Measurements from ENCODE around the gene DDX11. TPM values are rescaled to one million over a fixed set of nuclear protein-coding genes. Genes with fewer than 3 reads are reported as not detected.
"Not testable (repeated sequence)": the region's sequence is repeated elsewhere in the genome, so short reads cannot be mapped to it uniquely, and the experiment has no call there.

Gene DDX11
- total RNA-seq, 4 donors from 2014 or later, result 0.77 to 67.7 (median 15.5) TPM

DNA sequence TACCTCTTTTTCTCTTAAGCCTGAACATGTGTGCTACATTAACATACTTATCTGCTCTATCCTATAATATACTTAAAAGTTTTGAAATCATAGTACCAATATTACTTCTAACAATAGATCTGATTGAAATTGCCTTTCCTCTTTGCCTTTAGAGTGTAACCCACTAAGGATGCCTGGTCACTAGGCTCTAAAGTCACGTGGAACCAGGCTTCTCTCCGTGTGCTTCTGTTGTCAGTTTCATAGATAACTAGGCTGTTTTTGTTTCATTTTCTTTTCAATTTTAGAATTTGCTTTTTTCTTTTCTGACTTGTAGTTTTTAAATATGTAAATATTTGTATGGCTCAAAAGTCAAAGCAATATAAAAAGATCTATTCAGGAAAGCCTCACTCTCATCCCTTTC, 25.8 kb downstream of the DDX11 start:
- H3K36me3 ChIP-seq; H3K4me3 ChIP-seq; H3K27me3 ChIP-seq; H3K9me3 ChIP-seq; H3K27ac ChIP-seq; H3K4me1 ChIP-seq; intact Hi-C loops (cut with DNase I; ENCODE audit: low total_unique reads); DNase-seq: not testable (repeated sequence)

DNA sequence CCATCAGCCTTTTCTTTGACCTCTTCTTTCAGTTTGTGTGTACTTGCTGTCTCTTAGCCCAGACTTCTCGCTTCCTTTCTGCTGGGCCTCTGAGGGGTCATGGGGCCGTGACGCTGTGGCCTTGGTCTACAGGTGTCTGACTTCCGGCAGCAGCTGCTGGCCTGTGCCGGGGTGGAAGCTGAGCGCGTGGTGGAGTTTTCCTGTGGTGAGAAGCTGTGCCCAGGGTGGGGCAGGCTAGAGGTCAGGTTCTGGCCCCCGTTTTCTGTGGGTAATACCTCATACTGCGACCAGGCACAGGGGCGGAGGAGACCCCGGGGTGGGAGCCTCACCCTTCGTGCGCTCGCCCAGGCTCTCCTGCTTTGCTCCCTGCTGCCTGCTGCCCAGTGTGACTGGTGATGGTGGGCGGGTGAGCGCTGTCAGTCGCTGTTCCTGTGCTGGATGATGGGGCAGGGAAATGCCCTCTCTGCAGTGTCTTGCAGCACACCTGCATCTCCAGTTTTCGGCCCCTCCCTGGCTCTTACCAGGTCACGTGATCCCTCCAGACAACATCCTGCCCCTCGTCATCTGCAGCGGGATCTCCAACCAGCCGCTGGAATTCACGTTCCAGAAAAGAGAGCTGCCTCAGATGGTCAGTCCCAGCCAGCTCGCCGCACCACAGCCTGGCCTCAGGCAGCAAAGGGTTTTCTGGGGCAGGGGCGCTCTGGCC, 27.0 kb downstream of the DDX11 start:
- H3K4me1 ChIP-seq; H3K4me3 ChIP-seq; H3K36me3 ChIP-seq; H3K27ac ChIP-seq; H3K9me3 ChIP-seq; intact Hi-C loops (cut with DNase I; ENCODE audit: low total_unique reads); DNase-seq; H3K27me3 ChIP-seq: not testable (repeated sequence)

DNA sequence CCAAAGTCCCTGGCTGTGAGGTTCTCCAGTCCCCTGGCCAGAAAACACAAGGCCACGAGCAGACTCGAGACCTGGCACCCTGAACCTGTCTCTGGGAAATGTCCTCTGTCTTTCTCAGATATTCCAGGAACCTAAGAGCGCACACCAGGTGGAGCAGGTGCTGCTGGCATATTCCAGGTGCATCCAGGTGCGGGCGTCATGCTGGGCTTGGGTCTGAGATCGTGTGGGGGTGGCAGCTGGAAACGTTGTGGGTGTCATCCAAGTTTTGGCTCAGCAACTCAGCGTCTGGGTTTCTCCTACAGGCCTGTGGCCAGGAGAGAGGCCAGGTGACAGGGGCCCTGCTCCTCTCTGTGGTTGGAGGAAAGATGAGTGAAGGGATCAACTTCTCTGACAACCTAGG, 28.5 kb downstream of the DDX11 start:
- H3K27ac ChIP-seq; intact Hi-C loops (cut with DNase I; ENCODE audit: low total_unique reads); DNase-seq; H3K36me3 ChIP-seq; H3K4me3 ChIP-seq; H3K4me1 ChIP-seq; H3K27me3 ChIP-seq; H3K9me3 ChIP-seq: not testable (repeated sequence)

DNA sequence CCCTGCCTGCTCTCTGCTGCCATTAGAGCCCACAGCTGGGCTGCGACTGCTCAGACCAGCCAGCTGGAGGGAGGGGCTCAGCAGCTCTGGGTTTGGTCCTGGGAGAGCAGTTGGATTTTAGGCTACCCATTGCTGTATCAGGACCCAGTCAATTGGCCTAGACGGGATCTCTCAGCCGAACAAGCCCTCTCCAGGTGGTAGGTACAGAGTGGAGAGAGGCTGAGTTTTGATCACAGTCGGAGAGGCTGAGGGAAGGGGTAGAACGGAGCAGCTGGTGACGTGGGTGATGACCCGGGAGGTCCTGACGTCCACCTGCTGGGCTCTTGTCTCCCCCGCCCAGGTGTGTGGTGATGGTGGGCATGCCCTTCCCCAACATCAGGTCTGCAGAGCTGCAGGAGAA, 28.9 kb downstream of the DDX11 start:
- H3K27me3 ChIP-seq; H3K4me3 ChIP-seq; H3K9me3 ChIP-seq; DNase-seq; H3K27ac ChIP-seq; H3K36me3 ChIP-seq; intact Hi-C loops (cut with DNase I; ENCODE audit: low total_unique reads); H3K4me1 ChIP-seq: not testable (repeated sequence)

DNA sequence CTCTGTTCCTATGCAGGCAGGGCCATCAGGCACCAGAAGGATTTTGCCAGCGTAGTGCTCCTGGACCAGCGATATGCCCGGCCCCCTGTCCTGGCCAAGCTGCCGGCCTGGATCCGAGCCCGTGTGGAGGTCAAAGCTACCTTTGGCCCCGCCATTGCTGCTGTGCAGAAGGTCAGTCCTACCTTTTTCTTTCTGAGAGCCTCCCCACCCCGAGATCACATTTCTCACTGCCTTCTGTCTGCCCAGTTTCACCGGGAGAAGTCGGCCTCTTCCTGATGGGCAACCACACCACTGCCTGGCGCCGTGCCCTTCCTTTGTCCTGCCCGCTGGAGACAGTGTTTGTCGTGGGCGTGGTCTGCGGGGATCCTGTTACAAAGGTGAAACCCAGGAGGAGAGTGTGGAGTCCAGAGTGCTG, 29.9 kb downstream of the DDX11 start:
- intact Hi-C loops (cut with DNase I; ENCODE audit: low total_unique reads); H3K4me3 ChIP-seq; DNase-seq; H3K36me3 ChIP-seq; H3K27ac ChIP-seq; H3K4me1 ChIP-seq; H3K9me3 ChIP-seq; H3K27me3 ChIP-seq: not testable (repeated sequence)

DNA sequence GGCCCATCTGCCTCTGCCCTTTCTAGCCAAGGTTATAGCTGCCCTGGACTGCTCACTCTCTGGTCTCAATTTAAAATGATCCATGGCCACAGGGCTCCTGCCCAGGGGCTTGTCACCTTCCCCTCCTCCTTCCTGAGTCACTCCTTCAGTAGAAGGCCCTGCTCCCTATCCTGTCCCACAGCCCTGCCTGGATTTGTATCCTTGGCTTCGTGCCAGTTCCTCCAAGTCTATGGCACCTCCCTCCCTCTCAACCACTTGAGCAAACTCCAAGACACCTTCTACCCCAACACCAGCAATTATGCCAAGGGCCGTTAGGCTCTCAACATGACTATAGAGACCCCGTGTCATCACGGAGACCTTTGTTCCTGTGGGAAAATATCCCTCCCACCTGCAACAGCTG, 30.6 kb downstream of the DDX11 start:
- H3K27ac ChIP-seq; DNase-seq; intact Hi-C loops (cut with DNase I; ENCODE audit: low total_unique reads); H3K4me3 ChIP-seq; H3K9me3 ChIP-seq; H3K36me3 ChIP-seq; H3K27me3 ChIP-seq; H3K4me1 ChIP-seq: not testable (repeated sequence)

DNA sequence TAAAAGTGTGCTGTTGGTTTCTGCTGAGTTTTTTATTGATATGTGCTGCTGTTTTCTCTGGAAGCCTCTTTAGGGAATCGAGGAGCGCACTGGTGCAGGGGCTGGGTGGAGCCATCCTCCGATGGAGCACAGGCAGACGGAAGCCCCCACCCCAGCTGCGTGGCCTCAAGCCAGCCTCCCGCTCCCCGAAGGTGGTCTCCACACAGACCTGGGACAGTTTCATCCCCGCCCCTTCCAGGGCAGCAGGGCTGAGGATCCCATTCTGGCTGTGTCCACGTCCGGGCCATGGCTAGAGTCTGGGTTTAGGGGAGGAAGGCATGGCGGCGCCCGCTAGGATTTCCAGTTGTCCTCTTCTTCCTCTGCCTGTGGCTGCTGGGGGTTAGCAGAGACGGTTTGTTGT, 31.1 kb downstream of the DDX11 start:
- H3K9me3 ChIP-seq, H3K36me3 ChIP-seq, DNase-seq: not testable (repeated sequence)

DNA sequence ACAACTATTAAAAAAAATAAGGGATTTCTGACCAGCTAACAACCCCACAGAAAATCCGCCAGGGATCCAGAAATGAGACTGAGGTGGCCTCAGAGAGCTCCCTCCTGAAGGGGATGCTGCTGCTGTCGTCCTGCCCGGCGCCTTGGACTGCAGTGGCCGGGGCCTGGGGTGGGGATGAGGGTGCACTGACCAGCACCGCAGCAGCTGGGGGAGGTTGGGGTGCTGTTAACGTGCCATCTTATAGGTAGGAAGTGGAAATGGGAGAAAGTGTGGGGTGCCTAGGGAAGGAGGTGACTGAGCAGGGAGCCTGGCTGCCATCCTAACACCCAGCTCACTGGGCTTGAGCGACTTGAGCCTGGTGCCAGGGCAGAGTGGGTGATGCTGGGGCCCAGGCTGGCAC, 32.0 kb downstream of the DDX11 start:
- Histone ChIP-seq H3K36me3 (no peaks in the 10 kb centered on the region), H3K27ac (no peak overlapping the region), H3K4me3 (no peak overlapping the region), H3K9me3 (no peaks in the 10 kb centered on the region), H3K27me3 (no peaks in the 10 kb centered on the region), H3K4me1 (no peaks in the 10 kb centered on the region)
- intact Hi-C loops (cut with DNase I; ENCODE audit: low total_unique reads), result no loop called here
- DNase-seq, result no peak
- TF ChIP-seq, protein P1, sequence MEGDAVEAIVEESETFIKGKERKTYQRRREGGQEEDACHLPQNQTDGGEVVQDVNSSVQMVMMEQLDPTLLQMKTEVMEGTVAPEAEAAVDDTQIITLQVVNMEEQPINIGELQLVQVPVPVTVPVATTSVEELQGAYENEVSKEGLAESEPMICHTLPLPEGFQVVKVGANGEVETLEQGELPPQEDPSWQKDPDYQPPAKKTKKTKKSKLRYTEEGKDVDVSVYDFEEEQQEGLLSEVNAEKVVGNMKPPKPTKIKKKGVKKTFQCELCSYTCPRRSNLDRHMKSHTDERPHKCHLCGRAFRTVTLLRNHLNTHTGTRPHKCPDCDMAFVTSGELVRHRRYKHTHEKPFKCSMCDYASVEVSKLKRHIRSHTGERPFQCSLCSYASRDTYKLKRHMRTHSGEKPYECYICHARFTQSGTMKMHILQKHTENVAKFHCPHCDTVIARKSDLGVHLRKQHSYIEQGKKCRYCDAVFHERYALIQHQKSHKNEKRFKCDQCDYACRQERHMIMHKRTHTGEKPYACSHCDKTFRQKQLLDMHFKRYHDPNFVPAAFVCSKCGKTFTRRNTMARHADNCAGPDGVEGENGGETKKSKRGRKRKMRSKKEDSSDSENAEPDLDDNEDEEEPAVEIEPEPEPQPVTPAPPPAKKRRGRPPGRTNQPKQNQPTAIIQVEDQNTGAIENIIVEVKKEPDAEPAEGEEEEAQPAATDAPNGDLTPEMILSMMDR (IDR thresholded peaks at IDR 0.05), result no peak
- no peak for TF ChIP-seq POLR2A (IDR thresholded peaks at IDR 0.05)

More for the DNA sequence above, 31.1 kb downstream of the DDX11 start:
- H3K27ac ChIP-seq; H3K4me1 ChIP-seq; H3K27me3 ChIP-seq; intact Hi-C loops (cut with DNase I; ENCODE audit: low total_unique reads); H3K4me3 ChIP-seq: not testable (repeated sequence)

DNA sequence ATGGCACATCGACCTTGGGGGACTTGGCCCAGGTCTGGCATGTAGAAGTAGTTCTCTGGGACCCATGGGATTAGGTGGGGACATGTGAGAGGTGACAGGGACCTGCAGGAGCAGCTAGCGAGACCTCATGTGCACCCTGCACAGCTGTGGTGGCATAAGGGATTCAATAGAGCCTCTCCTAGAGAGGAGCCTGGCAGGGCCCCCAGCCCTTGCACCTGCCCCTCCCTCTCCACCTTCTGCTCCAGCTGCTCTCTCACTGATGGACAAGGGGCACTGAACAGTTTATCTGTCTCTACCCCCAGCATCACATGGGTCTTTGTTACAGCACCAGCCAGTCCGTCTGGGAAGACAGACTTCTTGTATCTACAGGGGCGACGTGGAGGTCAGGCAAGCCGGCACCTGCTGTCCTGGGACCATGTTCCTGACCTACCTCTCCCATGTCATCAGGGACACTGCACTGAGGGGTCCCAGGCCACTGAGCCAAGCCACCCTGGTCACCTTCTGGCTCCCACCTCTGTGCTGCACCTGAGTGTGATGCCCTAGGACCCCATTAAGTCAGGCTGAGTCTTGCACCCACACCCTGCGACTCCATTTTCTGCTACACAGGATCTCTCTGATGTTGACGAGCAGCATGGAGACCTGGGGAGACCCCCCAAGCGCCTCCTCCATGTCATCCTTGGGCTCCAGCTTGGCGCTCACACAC, 32.6 kb downstream of the DDX11 start:
- DNase-seq, result no peak

DNA sequence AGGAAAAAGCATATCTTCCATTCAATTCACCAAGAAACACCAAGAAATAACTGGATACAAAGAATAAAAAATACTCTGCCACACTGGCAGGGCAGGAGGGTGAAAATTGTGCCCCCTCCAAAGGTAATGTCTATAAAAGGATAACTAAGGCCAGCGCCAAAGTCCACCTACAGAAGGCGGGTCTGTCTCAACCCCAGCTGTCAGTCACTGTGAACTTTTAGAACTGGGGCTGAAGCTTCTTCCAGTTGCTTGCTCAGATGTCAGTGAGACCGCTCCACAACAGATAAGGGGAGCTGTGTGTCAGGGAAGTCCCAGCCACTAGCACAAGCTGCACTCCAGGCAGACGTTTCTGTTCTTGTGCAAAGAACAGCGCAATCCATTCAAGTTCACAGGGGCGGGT, 36.1 kb downstream of the DDX11 start:
- H3K27me3 ChIP-seq; H3K9me3 ChIP-seq; H3K36me3 ChIP-seq; H3K4me1 ChIP-seq; H3K27ac ChIP-seq; DNase-seq; H3K4me3 ChIP-seq; intact Hi-C loops (cut with DNase I; ENCODE audit: low total_unique reads): not testable (repeated sequence)

More for the DNA sequence above, 32.6 kb downstream of the DDX11 start:
- H3K36me3 ChIP-seq, result no peaks in the 10 kb centered on the region
- H3K4me3 ChIP-seq, result no peak overlapping the region
- no peak overlapping the region for H3K27ac ChIP-seq
- no peaks in the 10 kb centered on the region for H3K4me1 ChIP-seq
- no peaks in the 10 kb centered on the region for H3K9me3 ChIP-seq
- intact Hi-C loops (cut with DNase I; ENCODE audit: low total_unique reads), result no loop called here
- TF ChIP-seq POLR2A (IDR thresholded peaks at IDR 0.05), result no peak
- TF ChIP-seq, protein P1 (IDR thresholded peaks at IDR 0.05), result no peak
- H3K27me3 ChIP-seq, result no peaks in the 10 kb centered on the region

DNA sequence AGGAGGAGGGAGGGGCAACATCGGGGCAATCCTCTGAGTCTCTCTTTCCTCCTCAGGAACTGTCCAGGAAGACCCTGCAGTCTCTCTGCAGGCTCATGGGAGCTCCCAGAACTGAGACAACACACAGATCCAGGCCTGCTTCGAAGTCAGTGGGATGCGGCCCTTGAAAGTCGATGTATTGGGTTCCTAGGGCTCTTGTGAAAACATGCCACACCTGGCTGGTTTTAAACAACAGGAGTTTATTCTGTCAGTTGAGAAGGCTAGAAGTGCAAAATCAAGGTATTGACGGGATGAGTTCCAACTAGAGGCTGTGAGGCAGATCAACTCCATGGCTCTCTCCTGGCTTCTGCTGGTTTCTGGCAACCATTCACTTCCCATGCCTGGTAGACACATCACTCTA, 36.6 kb downstream of the DDX11 start:
- H3K9me3 ChIP-seq; intact Hi-C loops (cut with DNase I; ENCODE audit: low total_unique reads); H3K27me3 ChIP-seq; H3K27ac ChIP-seq; H3K36me3 ChIP-seq; H3K4me3 ChIP-seq; H3K4me1 ChIP-seq; DNase-seq: not testable (repeated sequence)
